K562 (cell line): ENCODE results near the gene RPUSD2. TPM values are rescaled to one million over a fixed set of nuclear protein-coding genes. Genes with fewer than 3 reads are reported as not detected.

ENCODE experiments used
- EHMT2 ChIP-seq: fragments of 450-650 bp; IDR thresholded peaks from 2 replicates; pipeline ENCODE4 v1.6.1; 2018; ENCODE audit warnings: antibody characterized with exemption
- FOXO4 ChIP-seq: fragments of 450-650 bp; formaldehyde crosslinking; IDR thresholded peaks from 2 replicates; pipeline ENCODE4 v1.4.0; 2020; ENCODE audit warnings: mild to moderate bottlenecking, moderate library complexity
- GTF3C2 ChIP-seq: IDR thresholded peaks from 3 replicates; pipeline ENCODE4 v1.6.1; 2011; ENCODE audit warnings: borderline replicate concordance, mild to moderate bottlenecking, moderate library complexity; ENCODE audit not compliant: insufficient read length; ENCODE audit errors: extremely low read depth
- HNRNPH1 ChIP-seq: fragments of 200-400 bp; formaldehyde crosslinking; optimal IDR thresholded peaks from 2 replicates; pipeline ENCODE3; 2017; ENCODE audit warnings: low read depth, mild to moderate bottlenecking, low read length, moderate library complexity
- IRF2 ChIP-seq: sonication (generic); formaldehyde crosslinking; IDR thresholded peaks from 2 replicates; pipeline ENCODE4 v1.8.1; 2022; ENCODE audit warnings: mild to moderate bottlenecking, missing genetic modification reagents
- KLF10 ChIP-seq: fragments of 250-450 bp; sonication (Bioruptor Pico); IDR thresholded peaks from 2 replicates; pipeline ENCODE4 v1.6.1; 2021; ENCODE audit warnings: matching md5 sums
- NBN ChIP-seq: fragments of 450-650 bp; IDR thresholded peaks from 2 replicates; pipeline ENCODE4 v1.6.1; 2016; ENCODE audit warnings: low read depth, mild to moderate bottlenecking
- POLR2A ChIP-seq: fragments of 450-650 bp; conservative IDR thresholded peaks from 2 replicates; pipeline ENCODE4 v1.6.1; 2016
- RBFOX2 ChIP-seq: fragments of 200-400 bp; formaldehyde crosslinking; IDR thresholded peaks from 2 replicates; pipeline ENCODE4 v1.6.1; 2017; ENCODE audit warnings: low read depth, mild to moderate bottlenecking, low read length, moderate library complexity
- SMAD1 ChIP-seq: fragments of 150-350 bp; IDR thresholded peaks from 2 replicates; pipeline ENCODE4 v1.6.1; 2014; ENCODE audit warnings: low read length, low read depth; ENCODE audit not compliant: partially characterized antibody
- SRSF1 ChIP-seq: fragments of 200-400 bp; formaldehyde crosslinking; IDR thresholded peaks from 2 replicates; pipeline ENCODE4 v1.6.1; 2017; ENCODE audit warnings: mild to moderate bottlenecking, low read depth, low read length, moderate library complexity
- SUPT5H ChIP-seq: fragments of 450-650 bp; IDR thresholded peaks from 2 replicates; pipeline ENCODE4 v1.6.1; 2016
- ZNF175 ChIP-seq: fragments of 200-800 bp; sonication (Bioruptor generic); IDR thresholded peaks from 2 replicates; pipeline ENCODE4 v1.6.1; 2016; ENCODE audit warnings: low read depth, mild to moderate bottlenecking, missing genetic modification characterization, missing compliant biosample characterization
- ZNF232 ChIP-seq: sonication (generic); formaldehyde crosslinking; IDR thresholded peaks from 2 replicates; pipeline ENCODE4 v1.8.0; 2022; ENCODE audit warnings: mild to moderate bottlenecking, missing genetic modification reagents
- ZNF280B ChIP-seq: fragments of 250-450 bp; sonication (Bioruptor Pico); IDR thresholded peaks from 2 replicates; pipeline ENCODE4 v1.5.1; 2021; ENCODE audit warnings: mild to moderate bottlenecking
- ZNF609 ChIP-seq: sonication (generic); formaldehyde crosslinking; IDR thresholded peaks from 2 replicates; pipeline ENCODE4 v1.8.1; 2023; ENCODE audit warnings: missing genetic modification reagents, mild to moderate bottlenecking, borderline replicate concordance
- ZNF740 ChIP-seq, 3 experiments: fragments of 200-800 bp in 1 of 3; sonication (Bioruptor generic) in 1 of 3; sonication (generic) in 1 of 3; formaldehyde crosslinking in 1 of 3; IDR thresholded peaks; 2 replicates each; pipeline versions ENCODE4 v1.6.1 to v1.8.0; 2016 to 2022; ENCODE audit warnings: mild to moderate bottlenecking in 2 of 3, missing compliant biosample characterization in 2 of 3, missing genetic modification characterization in 2 of 3, missing genetic modification reagents in 1 of 3
- polyA plus RNA-seq, 8 experiments: library from polyadenylated mRNA; depleted of rRNA in 4 of 8; stranded (reverse) in 5 of 8; unstranded in 3 of 8; fragments of >200 nt; fragmentation: Nextera tagmentation in 2 of 8; fragmentation: Illumina TruSeq in 1 of 8; extraction: Ambion mirVana in 2 of 8; extraction: Trizol in 1 of 8; gene quantifications; 2 replicates each; pipeline versions ENCODE4 v1.2.1 to v1.2.3, GENCODE V29; 2011 to 2014; ENCODE audit warnings: inconsistent platforms in 1 of 8, missing spikeins in 1 of 8
- total RNA-seq, 7 experiments: library from RNA; depleted of rRNA in 6 of 7; stranded (reverse); fragments of >200 nt in 6 of 7; fragmentation: Illumina TruSeq in 2 of 7; extraction: Trizol in 2 of 7; gene quantifications; 2 replicates each; pipeline versions ENCODE4 v1.2.1 to v1.2.3, GENCODE V29; 2011 to 2021; ENCODE audit warnings: low replicate concordance in 1 of 7

RPUSD2 gene
- total and polyA plus RNA-seq, 9 of the 15 experiments (the other 6 are each of a cell fraction or from before 2014, with no cell fraction given): 3.7 to 30.2 (median 14.3) TPM

GRCh38 chr15:40594429-40594836, 25.3 kb downstream of the RPUSD2 start (continued):
- TF ChIP-seq ZNF609 (CRISPR knock-in tag) (no peak), POLR2A (peak; percentile 62; the same call in 1 of the 2 replicates), KLF10 (CRISPR knock-in tag) (no peak), RBFOX2 (peak; percentile 88), SUPT5H (peak; percentile 65; the same call in 1 of the 2 replicates), EHMT2 (no peak), ZNF280B (CRISPR knock-in tag) (no peak), ZNF232 (CRISPR knock-in tag) (no peak), SRSF1 (no peak), IRF2 (no peak), FOXO4 (no peak), GTF3C2 (peak; percentile 1), HNRNPH1 (no peak), ZNF740 (CRISPR knock-in tag; IDR thresholded peaks at IDR 0.05) (no peak), ZNF740 (tag; IDR thresholded peaks at IDR 0.05) (no peak), NBN (0 out of 2 replicates have a peak, but pooled peaks have one; percentile 33), SMAD1 (no peak), ZNF175 (no peak)
